ENCODE data around the gene CYB5D1. TPM values are rescaled to one million over a fixed set of nuclear protein-coding genes. Genes with fewer than 3 reads are reported as not detected.

Gene CYB5D1
- polyA plus RNA-seq, 1 donor from 2014 or later: 30.4 TPM

- Histone ChIP-seq H4K20me1 (ENCODE audit: insufficient read depth) (peaks cover 69% of the 10 kb centered on the region), H3K9ac (ENCODE audit: low read length) (peak overlapping the region; percentile 92), H3K4me3 (ENCODE audit: low read length) (peak overlapping the region; percentile 99), H3F3A (ENCODE audit: insufficient read depth, low read length, poor library complexity, severe bottlenecking) (peaks cover 14% of the 10 kb centered on the region), H3K27ac (ENCODE audit: low read length) (peak overlapping the region; percentile 94), H2AFZ (ENCODE audit: low read depth, low read length) (no peak overlapping the region), H3K9me3 (ENCODE audit: low read length) (no peaks in the 10 kb centered on the region), H3K27me3 (ENCODE audit: insufficient read depth, low read depth, low read length) (no peaks in the 10 kb centered on the region), H3K36me3 (ENCODE audit: insufficient read depth, low read length) (no peaks in the 10 kb centered on the region), H3K79me2 (replicated peaks; ENCODE audit: insufficient read depth, low read length) (peaks cover 50% of the 10 kb centered on the region), H3K4me2 (ENCODE audit: low read length) (peak overlapping the region; percentile 97), H3K9me2 (ENCODE audit: insufficient read depth, low read length) (no peaks in the 10 kb centered on the region)
- no peak for TF ChIP-seq EP300 (conservative IDR thresholded peaks at IDR 0.05; ENCODE audit: poor library complexity, severe bottlenecking)
- TF ChIP-seq RAD21 (conservative IDR thresholded peaks at IDR 0.05): no peak
- TF ChIP-seq MXI1 (conservative IDR thresholded peaks at IDR 0.05; ENCODE audit: poor library complexity, severe bottlenecking): no peak
- no peak for TF ChIP-seq SMC3 (conservative IDR thresholded peaks at IDR 0.05; ENCODE audit: poor library complexity)
- no peak for TF ChIP-seq EZH2 (IDR thresholded peaks at IDR 0.05; ENCODE audit: borderline replicate concordance, insufficient read depth, low read length, poor library complexity, severe bottlenecking)
- no peak for TF ChIP-seq POLR2AphosphoS5 (IDR thresholded peaks at IDR 0.05)
- TF ChIP-seq TAF1 (IDR thresholded peaks at IDR 0.05; ENCODE audit: low read depth): no peak
- no peak for TF ChIP-seq REST (IDR thresholded peaks at IDR 0.05; ENCODE audit: borderline replicate concordance)
- TF ChIP-seq CTCF (IDR thresholded peaks at IDR 0.05; ENCODE audit: poor library complexity, severe bottlenecking): no peak
Measured at GRCh38 chr17:7845359-7846062, 12.3 kb upstream of the CYB5D1 start.

GRCh38 chr17:7846063-7846735, 11.6 kb upstream of the CYB5D1 start:
- no peak overlapping the region for H2AFZ ChIP-seq (ENCODE audit: low read depth, low read length)
- no peaks in the 10 kb centered on the region for H3K9me2 ChIP-seq (ENCODE audit: insufficient read depth, low read length)
- no peak overlapping the region for H3K9ac ChIP-seq (ENCODE audit: low read length)
- H3K4me3 ChIP-seq (ENCODE audit: low read length): no peak overlapping the region
- H3K36me3 ChIP-seq (ENCODE audit: insufficient read depth, low read length): peaks cover 5% of the 10 kb centered on the region
- TF ChIP-seq SMC3 (conservative IDR thresholded peaks at IDR 0.05; ENCODE audit: poor library complexity) (no peak), MXI1 (conservative IDR thresholded peaks at IDR 0.05; ENCODE audit: poor library complexity, severe bottlenecking) (no peak), EP300 (conservative IDR thresholded peaks at IDR 0.05; ENCODE audit: poor library complexity, severe bottlenecking) (no peak)
- peaks cover 43% of the 10 kb centered on the region for H3K79me2 ChIP-seq (replicated peaks; ENCODE audit: insufficient read depth, low read length)
- peaks cover 73% of the 10 kb centered on the region for H4K20me1 ChIP-seq (ENCODE audit: insufficient read depth)
- peaks cover 11% of the 10 kb centered on the region for H3F3A ChIP-seq (ENCODE audit: insufficient read depth, low read length, poor library complexity, severe bottlenecking)
- no peaks in the 10 kb centered on the region for H3K27me3 ChIP-seq (ENCODE audit: insufficient read depth, low read depth, low read length)
- no peaks in the 10 kb centered on the region for H3K9me3 ChIP-seq (ENCODE audit: low read length)
- no peak overlapping the region for H3K4me2 ChIP-seq (ENCODE audit: low read length)
- no peak overlapping the region for H3K27ac ChIP-seq (ENCODE audit: low read length)

All from neural cell (in vitro differentiated cells).